A673 (cell line): ENCODE data around the gene CLASP1.

ENCODE experiments used
- CTCF ChIP-seq: fragments of 300-800, 200-600 bp; sonication (generic); conservative IDR thresholded peaks from 2 replicates; pipeline ENCODE4 v1.5.1; 2017; ENCODE audit warnings: low read depth, mild to moderate bottlenecking, antibody characterized with exemption, low read length, moderate library complexity, mixed read lengths
- EZH2 ChIP-seq: fragments of 200-600 bp; sonication (generic); IDR thresholded peaks from 2 replicates; pipeline ENCODE4 v1.6.1; 2017; ENCODE audit warnings: borderline replicate concordance, low read depth, mild to moderate bottlenecking, mixed read lengths, antibody characterized with exemption, low read length; ENCODE audit not compliant: poor library complexity, severe bottlenecking

GRCh38 chr2:121662656-121663055 is 13.4 kb upstream of the CLASP1 start:
- TF ChIP-seq CTCF (no peak), EZH2 (no peak)
